ENCODE data around the gene SENP5. TPM values are rescaled to one million over a fixed set of nuclear protein-coding genes. Genes with fewer than 3 reads are reported as not detected.
"Not testable (repeated sequence)": the region's sequence is repeated elsewhere in the genome, so short reads cannot be mapped to it uniquely, and the experiment has no call there.

The SENP5 gene
- total RNA-seq, 1 donor from 2014 or later: 44.5 TPM

DNA sequence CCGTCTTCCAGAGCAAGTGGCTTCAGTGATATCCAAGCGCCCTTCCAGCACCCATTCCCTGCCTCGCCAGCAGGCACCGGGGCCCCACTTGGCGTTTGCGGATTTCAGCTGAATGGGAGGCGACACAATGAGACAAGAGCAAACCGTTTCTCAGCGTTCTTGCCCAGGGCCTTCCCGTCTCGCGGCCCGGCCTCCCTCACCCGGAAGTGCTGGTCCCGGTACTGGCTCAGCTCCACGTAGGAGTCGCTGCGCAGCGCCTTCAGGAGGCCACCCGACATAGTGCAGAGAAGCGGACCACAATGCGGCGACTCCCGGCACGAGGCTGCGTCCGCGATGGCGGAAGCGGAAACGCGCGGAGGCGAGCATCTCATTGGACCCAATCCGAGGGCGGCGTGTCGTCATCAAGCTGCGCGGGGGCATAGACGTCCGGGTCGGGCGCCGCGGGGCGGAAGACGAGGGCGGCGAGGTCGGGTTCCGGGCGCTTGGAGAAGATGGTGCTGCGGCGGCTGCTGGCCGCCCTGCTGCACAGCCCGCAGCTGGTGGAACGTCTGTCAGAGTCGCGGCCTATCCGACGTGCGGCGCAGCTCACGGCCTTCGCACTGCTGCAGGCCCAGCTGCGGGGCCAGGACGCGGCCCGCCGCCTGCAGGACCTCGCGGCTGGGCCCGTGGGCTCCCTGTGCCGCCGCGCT lies 74.7 kb downstream of the SENP5 start, which contains the start of gene NCBP2:
Gene NCBP2, minus strand, starts transcription at position 303 of the 689 bp plus-strand sequence. Its CDS starts 25 bp downstream, at position 278.
- DNase-seq (ENCODE audit: low read depth, low spot score): peak; percentile 95

DNA sequence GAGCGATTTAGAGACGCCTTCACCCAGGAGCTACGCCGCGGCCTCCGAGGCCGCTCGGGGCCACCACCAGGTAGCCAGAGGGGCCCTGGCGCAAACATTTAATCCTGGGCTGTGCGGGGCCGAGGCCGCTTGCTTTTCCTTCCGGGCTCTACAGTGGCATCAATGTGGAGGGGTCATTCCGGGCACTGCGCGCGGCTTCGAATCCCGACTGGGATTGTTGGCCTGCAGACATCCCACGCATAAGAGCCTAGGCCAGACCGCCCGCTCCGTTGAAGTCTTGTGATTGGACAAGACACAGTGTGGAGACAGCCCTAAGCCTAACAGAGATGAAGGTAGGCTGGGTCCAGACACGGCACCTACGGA lies 75.2 kb downstream of the SENP5 start:
- DNase-seq (ENCODE audit: low read depth, low spot score): no peak

DNA sequence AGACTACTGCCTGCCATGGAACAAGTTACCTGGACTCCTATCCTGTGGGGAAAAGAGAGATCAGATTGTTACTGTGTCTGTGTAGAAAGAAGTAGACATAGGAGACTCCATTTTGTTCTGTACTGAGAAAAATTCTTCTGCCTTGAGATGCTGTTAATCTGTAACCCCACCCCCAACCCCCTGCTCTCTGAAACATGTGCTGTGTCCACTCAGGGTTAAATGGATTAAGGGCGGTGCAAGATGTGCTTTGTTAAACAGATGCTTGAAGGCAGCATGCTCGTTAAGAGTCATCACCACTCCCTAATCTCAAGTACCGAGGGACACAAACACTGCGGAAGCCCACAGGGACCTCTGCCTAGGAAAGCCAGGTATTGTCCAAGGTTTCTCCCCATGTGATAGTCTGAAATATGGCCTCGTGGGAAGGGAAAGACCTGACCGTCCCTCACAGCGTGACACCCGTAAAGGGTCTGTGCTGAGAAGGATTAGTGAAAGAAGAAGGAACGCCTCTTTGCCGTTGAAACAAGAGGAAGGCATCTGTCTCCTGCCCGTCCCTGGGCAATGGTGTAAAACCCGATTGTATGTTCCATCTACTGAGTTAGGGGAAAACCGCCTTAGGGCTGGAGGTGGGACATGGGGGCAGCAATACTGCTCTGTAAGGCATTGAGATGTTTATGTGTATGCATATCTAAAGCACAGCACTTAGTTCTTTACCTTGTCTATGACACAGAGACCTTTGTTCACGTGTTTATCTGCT lies 76.5 kb downstream of the SENP5 start:
- DNase-seq (ENCODE audit: low read depth, low spot score): not testable (repeated sequence)

DNA sequence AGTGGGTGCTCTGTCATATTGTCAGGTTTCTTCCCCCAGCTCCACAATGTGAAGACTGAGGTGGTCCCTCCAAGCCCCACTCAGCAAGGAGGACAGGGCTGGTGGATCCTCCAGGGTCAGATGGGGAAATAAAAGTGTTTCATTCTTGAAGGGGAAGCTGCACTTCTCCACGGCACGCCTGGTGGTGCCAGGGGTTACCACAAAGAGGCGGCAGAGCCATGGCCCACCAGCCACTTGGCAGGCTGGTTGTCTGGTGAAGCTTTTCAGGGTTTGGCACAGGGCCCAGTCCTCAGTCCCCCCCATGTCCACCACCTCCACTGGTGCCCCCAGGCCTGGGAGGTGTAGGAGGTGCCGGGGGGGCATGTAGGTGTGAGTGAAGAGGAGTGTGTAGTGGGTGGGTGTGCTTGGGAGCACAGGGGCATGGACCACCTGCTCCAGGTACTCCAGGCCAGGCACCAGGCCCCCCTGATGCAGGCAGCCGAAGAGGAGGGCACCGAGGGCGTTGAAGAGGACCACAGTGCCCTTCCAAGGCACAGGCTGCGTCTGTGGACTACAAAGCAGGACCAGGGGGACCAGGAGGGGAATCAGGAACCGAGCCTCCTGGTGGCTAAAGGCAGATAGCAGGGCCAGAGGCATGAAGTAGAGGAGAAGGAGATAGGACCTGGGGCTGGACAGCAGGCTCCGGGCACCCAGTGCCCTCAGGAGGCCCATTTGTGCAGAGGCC lies 79.6 kb downstream of the SENP5 start:
- no peak for DNase-seq (ENCODE audit: low read depth, low spot score)

DNA sequence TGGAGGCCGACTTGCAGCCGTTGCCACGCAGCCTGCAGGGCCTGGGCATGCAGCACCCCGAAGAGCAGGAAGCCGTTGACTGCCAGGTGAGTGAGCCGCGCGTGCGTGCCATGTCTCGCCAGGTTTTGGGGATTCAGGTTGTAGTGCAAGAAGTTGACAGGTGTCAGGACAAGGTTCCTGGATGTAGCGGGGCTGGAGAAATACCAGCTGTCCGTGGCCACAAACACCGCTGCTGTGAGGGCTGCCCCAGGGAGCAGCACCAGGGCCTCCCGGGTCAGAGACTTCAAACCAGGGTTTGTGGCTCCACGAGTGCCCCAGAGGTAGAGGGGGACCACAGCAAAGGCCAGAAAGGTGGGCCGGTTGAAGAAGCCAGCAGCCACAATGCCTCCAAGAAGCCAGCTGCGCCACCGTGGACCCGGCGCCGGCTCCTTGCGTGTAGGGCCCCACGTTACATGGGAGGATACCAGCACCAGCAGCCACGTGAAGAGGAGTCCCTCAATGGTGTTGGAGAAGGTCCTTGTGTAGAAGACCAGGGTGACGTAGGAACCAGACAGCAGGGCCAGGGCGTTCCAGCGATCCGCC lies 80.2 kb downstream of the SENP5 start:
- no peak for DNase-seq (ENCODE audit: low read depth, low spot score)

DNA sequence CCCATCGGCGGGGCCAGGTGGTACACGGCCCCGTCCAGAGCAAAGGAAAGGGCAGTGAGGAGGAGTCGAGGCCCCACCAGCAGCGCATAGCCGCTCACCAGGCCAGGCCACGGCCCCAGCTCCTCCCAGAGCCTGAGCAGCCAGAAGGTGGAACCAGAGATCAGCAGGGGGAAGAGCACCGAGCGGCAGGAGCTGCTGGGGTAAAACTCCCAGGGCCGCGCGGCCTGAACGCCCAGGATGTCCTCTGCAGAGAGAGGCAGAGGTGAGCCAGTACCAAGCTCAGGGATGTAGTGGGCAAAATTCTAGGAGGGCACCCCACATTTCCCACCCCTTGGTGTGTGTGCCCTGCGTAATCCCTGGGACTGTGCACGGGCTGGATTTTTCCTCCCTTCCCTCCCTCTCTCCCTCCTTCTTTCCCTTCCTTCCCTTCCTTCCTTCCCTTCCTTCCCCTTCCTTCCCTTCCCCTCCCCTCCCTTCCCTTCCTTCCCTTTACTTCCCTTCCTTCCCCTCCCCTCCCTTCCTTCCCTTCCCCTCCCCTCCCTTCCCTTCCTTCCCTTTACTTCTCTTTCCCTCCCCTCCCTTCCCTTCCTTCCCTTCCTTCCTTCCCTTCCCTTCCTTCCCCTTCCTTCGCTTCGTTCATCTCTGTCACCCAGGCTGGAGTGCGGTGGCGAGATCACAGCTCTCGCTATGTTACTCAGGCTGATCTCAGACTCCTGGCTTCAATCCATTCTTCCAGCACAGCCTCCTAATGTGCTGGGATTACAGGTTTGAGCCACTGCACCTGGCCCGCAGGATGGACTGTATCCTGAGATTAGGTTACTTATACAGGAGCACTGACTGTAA lies 80.9 kb downstream of the SENP5 start:
- DNase-seq (ENCODE audit: low read depth, low spot score): no peak

DNA sequence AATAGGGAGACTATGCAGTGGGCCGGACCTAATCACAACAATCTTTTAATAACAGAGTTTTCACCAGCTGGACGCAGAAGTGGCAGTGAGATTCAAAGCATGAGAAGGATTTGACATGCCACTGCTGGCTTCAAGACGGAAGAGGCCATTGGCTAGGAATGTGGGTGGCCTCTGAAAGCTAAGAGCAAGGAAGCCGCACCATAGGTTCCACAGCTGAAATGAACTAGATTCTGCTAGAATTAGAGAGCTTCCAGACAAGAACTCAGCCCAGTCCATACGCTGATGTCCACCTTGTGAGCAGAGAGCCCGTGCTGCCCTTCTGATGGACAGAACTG lies 81.5 kb downstream of the SENP5 start:
- DNase-seq (ENCODE audit: low read depth, low spot score): no peak

DNA sequence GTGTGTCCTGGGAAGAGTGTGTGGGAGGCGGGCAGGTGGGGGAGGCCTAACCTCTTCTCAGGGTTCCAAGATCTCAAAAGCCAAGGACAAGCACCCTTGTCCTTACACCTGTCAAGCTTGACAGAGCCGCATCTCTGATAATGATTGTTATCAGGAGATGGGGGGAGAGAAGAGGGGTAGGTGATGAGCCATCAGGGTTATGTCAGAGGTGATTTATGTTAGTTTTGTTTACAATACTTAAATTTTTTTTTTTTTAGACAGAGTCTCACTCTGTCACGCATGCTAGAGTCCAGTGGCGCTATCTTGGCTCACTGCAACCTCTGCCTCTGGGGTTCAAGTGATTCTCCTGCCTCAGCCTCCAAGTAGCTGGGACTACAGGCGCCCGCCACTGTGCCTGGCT lies 82.0 kb downstream of the SENP5 start:
- DNase-seq (ENCODE audit: low read depth, low spot score): no peak

DNA sequence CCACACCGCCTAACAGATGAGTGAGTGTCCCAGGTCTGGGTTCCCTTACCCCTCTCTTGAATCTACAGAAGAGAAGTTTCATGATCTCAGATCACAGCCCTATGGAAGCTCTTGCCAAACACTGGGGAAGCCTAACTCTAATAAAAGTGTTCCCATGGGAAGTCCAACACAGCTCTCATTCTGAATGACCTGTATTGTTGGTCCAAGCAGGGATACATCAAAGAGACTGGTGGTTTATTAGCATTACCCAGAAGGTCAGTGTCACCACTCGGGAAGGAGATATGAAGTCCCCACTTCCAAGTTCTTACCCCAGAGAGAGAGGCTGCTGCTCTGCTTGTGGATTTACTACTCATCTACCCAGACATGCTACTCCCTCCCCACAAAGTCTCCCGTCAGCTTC lies 83.7 kb downstream of the SENP5 start:
- no peak for DNase-seq (ENCODE audit: low read depth, low spot score)

DNA sequence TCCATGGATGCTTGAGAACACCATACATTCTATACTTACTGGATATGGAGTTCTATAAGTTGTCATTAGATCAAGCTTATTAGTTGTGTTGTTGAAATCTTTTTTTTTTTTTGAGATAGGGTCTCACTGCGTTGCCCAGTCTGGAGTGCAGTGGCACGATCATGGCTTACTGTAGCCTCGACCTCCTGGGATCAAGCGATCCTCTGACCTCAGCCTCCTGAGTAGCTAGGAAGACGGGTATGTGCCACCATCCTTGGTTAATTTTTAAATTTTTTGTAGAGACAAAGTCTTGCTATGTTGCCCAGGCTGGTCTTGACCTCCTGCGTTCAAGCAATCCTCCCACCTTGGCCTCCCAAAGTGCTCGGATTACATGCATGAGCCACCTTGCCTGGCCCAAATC lies 87.1 kb downstream of the SENP5 start:
- no peak for DNase-seq (ENCODE audit: low read depth, low spot score)

DNA sequence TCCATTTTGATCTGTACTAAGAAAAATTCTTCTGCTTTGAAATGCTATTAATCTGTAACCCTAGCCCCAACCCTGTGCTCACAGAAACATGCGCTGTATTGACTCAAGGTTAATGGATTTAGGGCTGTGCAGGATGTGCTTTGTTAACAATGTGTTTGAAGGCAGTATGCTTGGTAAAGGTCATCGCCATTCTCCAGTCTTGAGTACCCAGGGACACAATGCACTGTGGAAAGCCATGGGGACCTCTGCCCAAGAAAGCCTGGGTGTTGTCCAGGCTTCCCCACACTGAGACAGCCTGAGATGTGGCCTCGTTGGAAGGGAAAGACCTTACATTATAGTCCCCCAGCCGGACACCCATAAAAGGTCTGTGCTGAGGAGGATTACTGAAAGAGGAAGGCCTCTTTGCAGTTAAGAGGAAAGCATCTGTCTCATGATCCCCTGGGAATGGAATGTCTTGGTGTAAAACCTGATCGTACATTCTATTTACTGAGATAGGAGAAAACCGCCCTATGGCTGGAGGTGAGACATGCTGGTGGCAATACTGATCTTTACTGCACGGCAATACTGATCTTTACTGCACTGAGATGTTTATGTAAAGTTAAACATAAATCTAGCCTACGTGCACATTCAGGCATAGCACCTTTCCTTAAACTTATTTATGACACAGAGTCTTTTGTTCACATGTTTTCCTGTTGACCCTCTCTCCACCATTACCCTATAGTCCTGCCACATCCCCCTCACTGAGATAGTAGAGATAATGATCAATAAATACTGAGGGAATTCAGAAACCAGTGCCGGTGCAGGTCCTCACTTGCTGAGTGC lies 94.6 kb downstream of the SENP5 start:
- DNase-seq (ENCODE audit: low read depth, low spot score): no peak

DNA sequence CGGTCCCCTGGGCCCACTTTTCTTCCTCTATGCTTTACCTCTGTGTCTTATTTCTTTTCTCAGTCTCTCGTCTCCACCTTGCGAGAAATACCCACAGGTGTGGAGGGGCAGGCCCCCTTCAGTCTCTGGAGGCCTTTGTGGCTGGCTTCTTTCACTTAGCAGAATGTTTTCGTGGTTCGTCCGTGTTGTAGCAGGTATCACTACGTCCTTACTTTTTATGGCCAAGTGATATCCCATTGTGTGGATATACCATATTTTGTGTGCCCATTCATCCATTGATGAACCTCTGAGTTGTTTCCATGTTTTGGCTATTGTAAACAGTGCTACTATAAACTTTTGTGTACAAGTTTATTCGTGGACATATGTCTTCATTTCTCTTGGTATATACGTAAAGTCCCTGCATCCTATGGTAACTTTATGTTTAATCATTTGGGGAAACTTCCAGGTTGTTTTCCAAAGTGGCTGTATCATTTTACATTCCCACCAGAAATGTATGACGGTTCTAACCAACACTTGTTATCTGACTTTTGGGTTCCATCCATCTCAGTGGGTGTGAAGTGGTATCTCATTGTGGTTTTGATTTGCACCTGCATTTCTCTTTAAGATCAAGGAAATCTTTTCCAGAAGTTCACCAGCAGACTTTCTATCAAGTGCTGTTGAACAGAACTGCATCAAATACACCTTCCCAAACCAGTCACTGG lies 95.4 kb downstream of the SENP5 start:
- no peak for DNase-seq (ENCODE audit: low read depth, low spot score)

DNA sequence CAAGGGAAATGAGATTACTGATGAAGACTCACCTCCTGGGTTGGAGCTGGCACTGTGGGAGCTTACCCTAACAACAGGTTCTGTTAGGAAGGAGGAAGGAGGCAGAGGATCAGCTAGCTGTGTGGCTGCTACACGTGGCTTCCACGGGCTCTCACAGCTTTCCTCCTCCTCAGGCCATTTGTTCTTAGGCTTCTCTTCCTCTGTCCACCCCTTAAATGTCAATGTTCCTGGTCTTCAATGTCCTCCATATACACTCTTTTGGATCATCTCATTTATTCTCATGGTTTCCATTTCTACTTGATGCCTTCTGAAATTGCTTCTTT lies 95.9 kb downstream of the SENP5 start:
- no peak for DNase-seq (ENCODE audit: low read depth, low spot score)

DNA sequence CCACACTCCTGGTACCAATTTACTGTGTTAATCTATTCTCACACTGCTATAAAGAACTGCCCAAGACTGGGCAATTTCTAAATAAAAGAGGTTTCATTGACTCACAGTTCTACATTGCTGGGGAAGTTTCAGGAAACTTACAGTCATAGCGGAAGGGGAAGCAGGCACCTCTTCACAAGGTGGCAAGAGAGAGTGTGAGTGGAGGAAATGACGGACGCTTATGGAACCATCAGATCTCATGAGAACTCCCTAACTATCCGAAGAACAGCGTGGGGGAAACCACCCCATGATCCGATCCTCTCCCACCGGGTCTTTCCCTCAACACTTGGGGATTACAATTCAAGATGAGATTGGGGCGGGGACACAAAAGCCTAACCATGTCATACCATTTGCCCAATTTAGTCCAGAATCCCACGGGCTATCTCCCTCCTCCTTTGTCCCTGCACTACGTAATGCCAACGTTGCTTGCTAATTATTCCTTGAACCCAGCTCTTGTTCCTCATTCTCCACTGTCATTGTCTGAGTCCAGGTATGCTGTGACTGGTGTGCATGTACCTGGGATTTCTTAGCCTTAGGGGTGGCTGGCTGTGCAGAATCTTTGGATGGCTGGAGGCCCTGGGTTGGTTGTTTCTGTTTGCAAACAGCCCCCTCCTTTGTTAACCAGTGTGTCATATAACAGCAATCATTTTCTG lies 97.5 kb downstream of the SENP5 start:
- no peak for DNase-seq (ENCODE audit: low read depth, low spot score)

DNA sequence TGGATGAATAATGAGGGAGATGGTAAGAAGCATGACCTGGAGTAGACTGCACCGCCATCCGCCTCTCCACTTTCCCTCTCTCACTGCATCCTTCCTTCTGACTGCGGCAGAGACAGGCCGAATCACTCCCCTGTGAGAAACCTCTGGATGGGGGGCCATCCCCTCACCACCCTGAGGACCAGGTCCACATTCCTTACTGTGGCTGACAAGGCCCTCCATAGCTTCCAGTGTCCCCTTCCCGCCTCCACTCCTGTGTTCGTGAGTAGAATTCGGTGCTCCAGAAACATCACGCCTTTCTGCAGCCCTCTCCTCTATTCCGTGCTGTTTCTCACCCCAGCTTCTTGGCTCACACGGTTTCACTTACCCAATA lies 98.1 kb downstream of the SENP5 start:
- DNase-seq (ENCODE audit: low read depth, low spot score): no peak

DNA sequence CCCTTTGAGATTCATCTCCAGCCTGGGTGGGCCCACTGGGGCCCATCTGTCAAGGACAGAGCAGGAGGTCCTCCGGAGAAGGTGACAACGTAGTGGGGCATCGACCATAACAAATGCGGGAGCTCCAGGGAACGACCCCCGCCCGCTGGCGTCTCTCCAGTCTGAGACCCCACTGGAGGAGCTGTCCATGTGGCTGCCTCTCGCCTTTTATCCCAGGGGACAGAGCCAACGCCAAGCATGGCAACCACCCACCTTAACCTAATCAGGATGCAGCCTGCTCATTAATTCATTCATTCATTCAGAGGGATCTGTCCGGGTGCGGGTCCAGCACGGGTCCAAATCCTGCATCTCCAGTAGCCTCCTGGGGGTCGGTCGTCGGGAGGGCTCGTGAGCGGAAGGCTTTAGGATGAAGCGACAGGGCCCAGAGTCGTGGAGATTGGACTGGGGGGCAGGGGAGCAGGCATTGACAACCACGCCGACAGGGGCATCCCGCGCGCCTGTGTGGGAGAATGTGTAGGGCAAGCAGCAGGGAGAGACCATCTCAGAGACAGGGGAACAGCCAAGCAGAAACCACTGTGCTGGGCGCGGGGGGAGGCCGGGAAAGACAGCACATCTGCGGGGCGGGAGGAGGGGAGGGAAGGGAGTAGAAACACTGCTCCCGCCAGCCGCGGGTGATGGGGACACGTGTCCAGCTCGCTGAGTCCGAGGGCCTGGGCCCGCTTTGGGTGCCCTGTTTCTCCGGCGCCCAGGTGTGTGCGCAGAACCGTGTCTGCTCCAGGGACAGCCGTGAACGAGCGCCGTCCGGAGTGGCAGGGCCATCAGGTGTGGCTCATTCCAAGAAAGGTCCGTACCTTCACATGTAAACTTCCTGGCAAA lies 99.0 kb downstream of the SENP5 start:
- DNase-seq (ENCODE audit: low read depth, low spot score): no peak

DNA sequence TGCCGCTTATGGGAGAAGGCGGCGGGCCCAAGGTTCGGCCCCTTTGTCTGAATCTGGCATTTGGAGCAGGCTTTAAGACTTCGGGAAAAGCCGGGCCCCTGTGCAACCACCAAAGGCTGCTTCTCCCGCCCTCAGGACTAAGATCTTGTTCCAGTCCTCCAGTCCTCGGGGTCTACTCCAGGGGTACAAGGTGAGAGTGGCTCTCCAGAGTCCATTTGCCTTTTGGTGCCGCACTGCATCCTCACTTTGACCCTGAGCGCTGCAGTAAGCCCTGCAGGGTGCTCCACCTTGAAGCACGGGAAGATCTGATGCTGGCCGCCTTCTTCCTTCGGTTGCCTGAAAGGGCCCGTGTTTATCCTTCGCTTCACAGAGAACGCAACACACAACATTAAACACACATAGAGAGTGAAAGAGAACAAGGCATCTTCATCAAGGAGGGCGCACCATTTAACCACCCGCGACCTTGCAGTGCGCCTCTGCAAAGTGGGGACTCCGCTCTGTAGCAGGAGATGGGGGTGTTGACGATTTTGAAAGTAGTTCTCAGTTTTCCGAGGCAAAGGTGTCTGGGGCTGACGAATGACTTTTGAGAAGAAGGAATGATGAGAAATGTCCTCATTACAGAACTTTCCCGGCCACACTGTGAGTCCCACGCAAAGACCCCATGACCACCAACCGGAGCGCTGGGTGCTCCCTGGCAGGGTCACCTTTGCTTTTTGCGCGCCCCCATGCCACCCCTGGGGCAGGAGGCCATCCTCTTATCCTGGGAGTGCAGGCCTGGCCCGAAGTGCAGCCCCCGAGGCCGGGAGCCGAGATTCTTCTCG lies 99.9 kb downstream of the SENP5 start:
- DNase-seq (ENCODE audit: low read depth, low spot score): no peak
